ENCODE data around the gene ATP1B1.

ATP1B1 gene

DNA sequence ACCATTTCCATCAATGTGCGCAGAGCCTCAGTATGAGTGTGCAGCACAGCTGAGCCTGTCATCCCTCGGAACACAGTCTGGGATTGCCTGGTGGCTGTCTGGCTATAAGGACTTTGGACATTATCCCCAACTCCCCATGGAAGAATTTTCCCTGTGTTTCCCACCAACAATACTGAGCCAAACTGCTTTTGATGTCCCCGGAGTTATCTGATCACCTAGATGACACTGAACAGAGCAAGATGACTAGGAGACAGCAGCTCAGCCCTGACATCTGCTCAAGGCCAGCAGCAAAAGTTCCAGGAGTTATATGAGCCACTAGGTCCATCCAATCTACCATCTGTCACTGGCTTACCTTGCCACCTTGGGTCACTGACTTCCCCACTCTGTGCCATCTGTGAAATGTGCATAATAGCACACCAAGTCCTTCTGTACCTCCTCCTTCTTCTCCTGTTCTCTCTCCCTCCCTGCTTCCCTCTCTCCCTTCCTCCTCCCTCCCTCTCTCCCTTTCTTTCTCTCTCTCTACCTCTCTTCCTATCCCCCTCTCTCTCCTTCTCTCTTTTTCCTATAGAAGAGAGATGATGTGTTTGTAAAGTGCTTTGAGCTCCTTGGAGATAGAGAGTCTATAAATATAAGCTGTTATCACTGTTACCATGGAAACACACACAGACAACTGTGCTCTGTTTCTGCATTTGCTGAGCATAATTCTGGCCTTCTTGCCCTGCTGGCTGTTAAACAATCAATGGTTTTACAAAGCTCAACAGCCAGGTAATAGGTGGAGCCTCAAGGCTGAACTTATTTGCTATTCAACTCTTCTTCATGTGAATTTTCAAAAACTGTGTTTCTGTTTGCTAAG, 19.7 kb upstream of the ATP1B1 start:
- in situ Hi-C loops (cut with MboI; ENCODE audit: low sequenced_read_pairs) = no loop called here
- DNase-seq (ENCODE audit: low spot score in 2 of 2) = no peak
- no peaks in the 10 kb centered on the region for H3K9me3 ChIP-seq
- H3K4me1 ChIP-seq = no peaks in the 10 kb centered on the region
- no peaks in the 10 kb centered on the region for H3K36me3 ChIP-seq (replicated peaks)
- H3K27me3 ChIP-seq (ENCODE audit: low read depth) = no peaks in the 10 kb centered on the region
- H3K4me3 ChIP-seq = no peak overlapping the region

DNA sequence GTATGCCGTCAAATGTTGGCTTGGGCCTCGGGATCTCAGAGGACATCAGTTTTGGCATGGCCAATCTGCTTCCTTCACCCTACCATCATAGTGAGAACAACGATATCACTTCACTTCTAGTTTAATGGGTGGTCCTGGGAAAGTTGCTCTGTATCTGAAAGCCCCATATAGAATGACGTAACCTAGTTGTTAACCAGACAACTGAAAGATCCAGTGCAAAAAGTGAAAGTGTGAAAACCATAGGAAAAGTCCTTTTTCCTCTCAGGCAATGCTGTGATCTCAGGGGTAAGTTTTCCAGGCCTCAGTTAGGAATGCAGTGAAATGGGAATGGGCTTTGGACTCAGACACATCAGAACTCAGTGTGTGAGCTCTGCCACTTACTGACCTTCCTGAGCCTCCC, 18.6 kb upstream of the ATP1B1 start:
- Histone ChIP-seq H3K27me3 (ENCODE audit: low read depth) (no peaks in the 10 kb centered on the region), H3K4me3 (no peak overlapping the region)
- in situ Hi-C loops (cut with MboI; ENCODE audit: low sequenced_read_pairs) = no loop called here

GRCh38 chr1:169089776-169090175, 16.7 kb upstream of the ATP1B1 start:
- Histone ChIP-seq H3K27me3 (ENCODE audit: low read depth) (no peaks in the 10 kb centered on the region), H3K9me3 (no peaks in the 10 kb centered on the region), H3K36me3 (replicated peaks) (no peaks in the 10 kb centered on the region), H3K4me1 (no peaks in the 10 kb centered on the region), H3K4me3 (no peak overlapping the region)
- DNase-seq (ENCODE audit: low spot score in 2 of 2) = no peak
- in situ Hi-C loops (cut with MboI; ENCODE audit: low sequenced_read_pairs) = no loop called here

More for the DNA sequence above, 18.6 kb upstream of the ATP1B1 start:
- DNase-seq (ENCODE audit: low spot score in 2 of 2) = no peak
- H3K36me3 ChIP-seq (replicated peaks) = no peaks in the 10 kb centered on the region
- no peaks in the 10 kb centered on the region for H3K4me1 ChIP-seq
- no peaks in the 10 kb centered on the region for H3K9me3 ChIP-seq

- Histone ChIP-seq H3K4me1 (no peaks in the 10 kb centered on the region), H3K36me3 (replicated peaks) (no peaks in the 10 kb centered on the region), H3K27me3 (ENCODE audit: low read depth) (no peaks in the 10 kb centered on the region), H3K9me3 (no peaks in the 10 kb centered on the region), H3K4me3 (no peak overlapping the region)
- in situ Hi-C loops (cut with MboI; ENCODE audit: low sequenced_read_pairs) = no loop called here
- no peak for DNase-seq (ENCODE audit: low spot score in 2 of 2)
These were observed 16.1 kb upstream of the ATP1B1 start for GRCh38 chr1:169090308-169090899.

DNA sequence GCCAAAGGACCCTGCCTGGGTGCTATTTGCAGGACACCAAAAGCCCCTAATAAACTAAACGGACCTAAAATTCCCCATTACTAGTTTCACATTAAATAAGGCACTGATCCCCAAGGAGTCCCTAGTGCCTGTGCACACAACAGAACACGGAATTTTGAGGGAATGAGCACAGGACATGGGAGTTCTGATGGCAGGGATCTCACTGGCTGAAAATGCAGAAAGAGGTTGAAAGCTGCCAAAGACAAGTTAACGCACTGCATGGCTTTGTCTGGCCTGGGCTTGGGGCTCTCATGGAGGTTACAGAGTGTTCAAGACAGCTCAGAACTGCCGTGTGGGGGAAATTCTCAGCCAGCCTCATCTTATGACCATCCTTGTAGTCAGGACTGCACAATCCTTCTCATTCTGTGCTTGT, 15.6 kb upstream of the ATP1B1 start:
- H3K27me3 ChIP-seq (ENCODE audit: low read depth) = no peaks in the 10 kb centered on the region
- DNase-seq (ENCODE audit: low spot score in 2 of 2) = no peak
- H3K36me3 ChIP-seq (replicated peaks) = no peaks in the 10 kb centered on the region
- no peaks in the 10 kb centered on the region for H3K9me3 ChIP-seq
- in situ Hi-C loops (cut with MboI; ENCODE audit: low sequenced_read_pairs) = no loop called here
- H3K4me3 ChIP-seq = no peak overlapping the region
- H3K4me1 ChIP-seq = no peaks in the 10 kb centered on the region

DNA sequence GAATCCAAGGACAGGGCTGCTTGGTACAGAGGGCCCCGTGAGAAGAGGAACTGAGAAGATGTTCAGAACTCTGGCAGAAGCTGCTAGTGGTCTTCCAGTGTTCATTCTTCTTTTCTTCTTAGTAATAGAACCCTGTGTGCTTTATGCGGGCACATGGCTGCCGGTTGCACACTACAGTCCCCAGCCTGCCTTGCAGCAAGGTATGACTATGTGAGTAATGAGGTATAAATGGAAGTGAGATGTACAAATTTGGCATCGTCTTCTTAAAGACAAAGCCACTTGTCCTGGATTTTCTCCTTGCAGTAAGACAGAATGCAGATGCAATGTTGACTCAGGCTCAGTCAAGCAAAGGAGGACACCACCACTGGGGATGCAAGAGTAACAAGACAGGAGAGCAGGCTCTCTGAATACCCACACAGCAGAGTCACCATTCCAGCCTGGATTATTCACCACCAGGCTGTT, 15.0 kb upstream of the ATP1B1 start:
- in situ Hi-C loops (cut with MboI; ENCODE audit: low sequenced_read_pairs) = no loop called here
- no peak for DNase-seq (ENCODE audit: low spot score in 2 of 2)
- Histone ChIP-seq H3K9me3 (no peaks in the 10 kb centered on the region), H3K27me3 (ENCODE audit: low read depth) (no peaks in the 10 kb centered on the region), H3K4me1 (no peaks in the 10 kb centered on the region), H3K36me3 (replicated peaks) (no peaks in the 10 kb centered on the region), H3K4me3 (no peak overlapping the region)

DNA sequence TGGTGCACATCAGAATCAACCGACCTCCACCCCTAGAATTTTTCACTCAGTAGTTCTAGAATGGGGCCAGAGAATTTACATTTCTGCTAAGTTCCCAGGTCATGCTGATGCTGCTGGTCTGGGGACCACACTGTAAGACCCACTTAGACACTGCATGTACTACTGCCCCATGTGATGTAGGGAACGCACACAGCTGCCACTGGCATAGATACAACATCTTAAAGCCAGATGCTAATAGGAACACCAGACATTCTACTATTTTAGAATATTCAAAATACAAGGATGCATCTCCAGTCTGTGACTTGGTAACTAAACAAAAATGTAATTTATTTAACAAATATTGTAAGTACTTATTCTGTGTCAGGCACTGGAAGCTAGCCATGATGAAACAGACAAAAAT, 14.1 kb upstream of the ATP1B1 start:
- Histone ChIP-seq H3K4me1 (no peaks in the 10 kb centered on the region), H3K4me3 (no peak overlapping the region), H3K36me3 (replicated peaks) (no peaks in the 10 kb centered on the region), H3K27me3 (ENCODE audit: low read depth) (no peaks in the 10 kb centered on the region), H3K9me3 (no peaks in the 10 kb centered on the region)
- in situ Hi-C loops (cut with MboI; ENCODE audit: low sequenced_read_pairs) = no loop called here
- DNase-seq (ENCODE audit: low spot score in 2 of 2) = no peak

- Histone ChIP-seq H3K4me3 (no peak overlapping the region), H3K9me3 (no peaks in the 10 kb centered on the region), H3K36me3 (replicated peaks) (no peaks in the 10 kb centered on the region), H3K4me1 (no peaks in the 10 kb centered on the region), H3K27me3 (ENCODE audit: low read depth) (no peaks in the 10 kb centered on the region)
- no peak for DNase-seq (ENCODE audit: low spot score in 2 of 2)
- in situ Hi-C loops (cut with MboI; ENCODE audit: low sequenced_read_pairs) = no loop called here
These were observed 11.5 kb upstream of the ATP1B1 start for GRCh38 chr1:169094897-169095569.

DNA sequence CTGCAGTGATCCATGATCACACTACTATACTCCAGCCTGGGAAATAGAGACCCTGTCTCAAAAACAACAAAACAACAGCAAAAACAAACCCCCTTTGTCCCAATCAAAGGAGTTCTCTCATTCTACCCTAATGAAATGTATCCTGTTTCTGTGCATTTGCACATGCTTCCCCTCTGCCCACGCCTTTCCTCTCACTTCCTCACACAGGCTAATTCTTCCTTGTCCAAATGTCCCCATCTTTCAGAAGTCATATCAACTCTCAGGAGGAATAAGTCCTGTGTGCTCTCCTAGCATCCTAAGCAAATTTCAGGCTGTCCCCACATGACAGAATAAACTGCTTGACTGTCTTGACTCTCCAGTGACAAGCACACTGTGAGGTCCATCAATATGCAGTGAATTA, 8.1 kb upstream of the ATP1B1 start:
- no peaks in the 10 kb centered on the region for H3K9me3 ChIP-seq
- in situ Hi-C loops (cut with MboI; ENCODE audit: low sequenced_read_pairs) = no loop called here
- DNase-seq (ENCODE audit: low spot score in 2 of 2) = no peak
- H3K4me3 ChIP-seq = no peak overlapping the region
- no peaks in the 10 kb centered on the region for H3K36me3 ChIP-seq (replicated peaks)
- H3K27me3 ChIP-seq (ENCODE audit: low read depth) = no peaks in the 10 kb centered on the region
- H3K4me1 ChIP-seq = peaks cover 2% of the 10 kb centered on the region; the same call in 1 of the 2 replicates

DNA sequence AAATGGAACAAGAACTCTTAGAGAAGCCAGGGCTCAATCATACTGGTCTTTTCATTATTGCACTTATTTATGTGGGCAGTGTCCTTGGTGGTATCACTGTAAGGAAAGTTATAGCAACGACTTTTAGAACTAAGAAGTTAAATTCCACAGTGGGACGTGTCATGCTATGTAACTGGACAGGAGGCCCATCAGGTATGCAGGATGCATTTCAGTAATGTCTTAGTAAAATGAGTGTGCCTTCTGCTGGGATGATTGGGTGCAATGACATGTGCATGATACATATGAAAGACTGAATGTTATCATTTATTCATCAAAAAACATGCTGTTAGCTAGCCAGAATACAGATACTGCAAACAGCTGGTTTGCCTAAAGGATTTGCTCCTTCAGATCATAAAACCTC, 6.9 kb upstream of the ATP1B1 start:
- Histone ChIP-seq H3K9me3 (no peaks in the 10 kb centered on the region), H3K4me1 (peaks cover 7% of the 10 kb centered on the region; the same call in 1 of the 2 replicates), H3K27me3 (ENCODE audit: low read depth) (no peaks in the 10 kb centered on the region), H3K36me3 (replicated peaks) (no peaks in the 10 kb centered on the region), H3K4me3 (no peak overlapping the region)
- DNase-seq (ENCODE audit: low spot score in 2 of 2) = no peak
- in situ Hi-C loops (cut with MboI; ENCODE audit: low sequenced_read_pairs) = no loop called here

- H3K4me3 ChIP-seq = no peak overlapping the region
- H3K27me3 ChIP-seq (ENCODE audit: low read depth) = no peaks in the 10 kb centered on the region
- H3K36me3 ChIP-seq (replicated peaks) = no peaks in the 10 kb centered on the region
- H3K9me3 ChIP-seq = no peaks in the 10 kb centered on the region
- H3K4me1 ChIP-seq = peaks cover 9% of the 10 kb centered on the region
- in situ Hi-C loops (cut with MboI; ENCODE audit: low sequenced_read_pairs) = loop anchor here (10.0 to 25.0 kb wide), 4 partner anchors 88 to 488 kb away; partner anchors contain the start of genes BLZF1, NME7 and SLC19A2
- no peak for DNase-seq (ENCODE audit: low spot score in 2 of 2)
These were observed 6.3 kb upstream of the ATP1B1 start for GRCh38 chr1:169100208-169100607.

- peaks cover 12% of the 10 kb centered on the region for H3K4me1 ChIP-seq
- H3K36me3 ChIP-seq (replicated peaks) = no peaks in the 10 kb centered on the region
- no peaks in the 10 kb centered on the region for H3K9me3 ChIP-seq
- no peaks in the 10 kb centered on the region for H3K27me3 ChIP-seq (ENCODE audit: low read depth)
- H3K4me3 ChIP-seq = no peak overlapping the region
- no peak for DNase-seq (ENCODE audit: low spot score in 2 of 2)
- in situ Hi-C loops (cut with MboI; ENCODE audit: low sequenced_read_pairs) = loop anchor here (10.0 to 25.0 kb wide), 4 partner anchors 88 to 488 kb away; partner anchors contain the start of genes BLZF1, NME7 and SLC19A2
These were observed 5.8 kb upstream of the ATP1B1 start for GRCh38 chr1:169100651-169101088.

DNA sequence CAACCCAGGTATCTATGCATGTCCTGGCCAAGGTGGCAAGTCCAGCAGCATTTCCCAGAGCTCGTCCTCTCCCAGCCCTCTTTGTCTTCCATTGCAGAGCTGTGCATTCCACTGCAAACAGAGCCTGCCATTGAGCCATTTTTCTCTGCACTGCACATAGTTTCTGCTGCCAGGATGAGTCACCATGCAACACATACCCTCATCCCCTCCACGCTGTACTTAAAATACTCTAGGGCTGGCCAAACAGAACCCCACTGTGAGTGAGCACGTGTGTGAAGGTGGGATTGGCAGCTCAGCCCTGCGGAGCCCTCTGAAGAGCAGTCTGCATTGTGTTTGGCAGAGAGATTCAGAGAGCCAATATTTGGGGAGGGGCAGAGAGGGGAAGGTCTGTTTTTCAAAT, 3.9 kb upstream of the ATP1B1 start:
- Histone ChIP-seq H3K36me3 (replicated peaks) (no peaks in the 10 kb centered on the region), H3K4me3 (no peak overlapping the region), H3K4me1 (peaks cover 12% of the 10 kb centered on the region), H3K27me3 (ENCODE audit: low read depth) (no peaks in the 10 kb centered on the region), H3K9me3 (no peaks in the 10 kb centered on the region)
- in situ Hi-C loops (cut with MboI; ENCODE audit: low sequenced_read_pairs) = loop anchor here (10.0 to 25.0 kb wide), 4 partner anchors 90 to 490 kb away; partner anchors contain the start of genes BLZF1, NME7 and SLC19A2
- no peak for DNase-seq (ENCODE audit: low spot score in 2 of 2)
